Mesenteric fat pad (tissue), 1 donor: ENCODE results near the gene LGALS9. TPM values are rescaled to one million over a fixed set of nuclear protein-coding genes. Genes with fewer than 3 reads are reported as not detected.
"Not testable (repeated sequence)": the region's sequence is repeated elsewhere in the genome, so short reads cannot be mapped to it uniquely, and the experiment has no call there.

ENCODE experiments used
- DNase-seq: peaks from one replicate; pipeline ENCODE4 v3.0.0-alpha.2; 2020; ENCODE audit warnings: low spot score
- total RNA-seq: library from RNA; stranded (reverse); fragmentation: NEBNext Ultra II Directional; extraction: Animal tissue kit (Norgen Biotek cat#: 25700); gene quantifications from one replicate; pipeline ENCODE4 v1.2.1, GENCODE V29; 2021
- donor health status: DM: yes; HTN: yes; CAD: no.

The LGALS9 gene
- total RNA-seq, 1 donor from 2014 or later, result 116 TPM

- no peak for DNase-seq
These were observed 3.5 kb upstream of the LGALS9 start for GRCh38 chr17:27627514-27627913.

- DNase-seq, result no peak
These were observed 2.6 kb upstream of the LGALS9 start for GRCh38 chr17:27628376-27628775.

GRCh38 chr17:27629260-27629659 lies 1.7 kb upstream of the LGALS9 start:
- DNase-seq, result not testable (repeated sequence)

GRCh38 chr17:27631411-27631760 lies 398 bp downstream of the LGALS9 start:
- DNase-seq, result no peak

- no peak for DNase-seq
These were observed 1.1 kb downstream of the LGALS9 start for GRCh38 chr17:27631897-27632725.

- DNase-seq, result not testable (repeated sequence)
These were observed 1.8 kb downstream of the LGALS9 start for GRCh38 chr17:27632766-27633165.

- DNase-seq, result no peak
These were observed 2.5 kb downstream of the LGALS9 start for GRCh38 chr17:27633312-27634025.

- DNase-seq, result no peak
These were observed 3.0 kb downstream of the LGALS9 start for GRCh38 chr17:27634026-27634335.

GRCh38 chr17:27634776-27635175 lies 3.8 kb downstream of the LGALS9 start:
- no peak for DNase-seq

- no peak for DNase-seq
These were observed 4.4 kb downstream of the LGALS9 start for GRCh38 chr17:27635275-27635823.

- DNase-seq, result not testable (repeated sequence)
These were observed 5.1 kb downstream of the LGALS9 start for GRCh38 chr17:27636005-27636520.

GRCh38 chr17:27637818-27638217 lies 6.8 kb downstream of the LGALS9 start:
- not testable (repeated sequence) for DNase-seq

GRCh38 chr17:27638415-27638914 lies 7.5 kb downstream of the LGALS9 start:
- not testable (repeated sequence) for DNase-seq

- no peak for DNase-seq
These were observed 9.8 kb downstream of the LGALS9 start for GRCh38 chr17:27640790-27641189.

- DNase-seq, result no peak
These were observed 13.6 kb downstream of the LGALS9 start for GRCh38 chr17:27644586-27644985.

GRCh38 chr17:27645621-27646020 lies 14.6 kb downstream of the LGALS9 start:
- not testable (repeated sequence) for DNase-seq

GRCh38 chr17:27646232-27646631 lies 15.2 kb downstream of the LGALS9 start:
- no peak for DNase-seq

GRCh38 chr17:27647765-27648164 lies 16.8 kb downstream of the LGALS9 start:
- DNase-seq, result no peak

GRCh38 chr17:27649111-27649571 lies 18.2 kb downstream of the LGALS9 start:
- not testable (repeated sequence) for DNase-seq

GRCh38 chr17:27649929-27650328 lies 18.9 kb downstream of the LGALS9 start:
- DNase-seq, result no peak

GRCh38 chr17:27650836-27651235 lies 19.8 kb downstream of the LGALS9 start:
- no peak for DNase-seq
